ENCODE data around the gene CABLES1.

CABLES1 gene

DNA sequence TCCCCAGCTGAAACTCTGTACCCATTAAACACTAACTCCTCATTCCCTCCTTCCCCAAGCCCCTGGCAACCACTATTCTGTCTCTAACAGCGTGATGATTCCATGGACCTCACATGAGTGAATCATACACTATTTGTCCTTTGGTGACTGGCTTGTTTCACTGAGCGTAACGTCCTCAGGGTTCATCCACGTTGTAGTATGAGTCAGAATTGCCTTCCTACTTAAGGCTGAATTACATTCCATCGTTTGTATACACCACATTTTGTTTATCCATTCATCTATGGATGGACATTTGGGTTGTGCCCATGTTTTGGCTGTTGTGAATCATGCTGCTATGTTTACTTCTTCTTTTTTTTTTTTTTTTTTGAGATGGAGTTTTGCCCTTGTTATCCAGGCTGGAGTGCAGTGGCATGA, 19.6 kb upstream of the CABLES1 start:
- Histone ChIP-seq H3K9ac (ENCODE audit: low read depth, low read length, poor library complexity) (no peak overlapping the region), H4K8ac (ENCODE audit: low read depth, low read length) (no peak overlapping the region), H3K27ac (replicated peaks; ENCODE audit: low read length) (no peak overlapping the region), H2BK15ac (ENCODE audit: low read length) (no peak overlapping the region), H2BK5ac (ENCODE audit: low read length) (no peak overlapping the region), H3K18ac (ENCODE audit: low read length) (no peak overlapping the region), H3K4ac (ENCODE audit: low read length) (no peak overlapping the region), H3K79me1 (ENCODE audit: low read depth, low read length) (no peaks in the 10 kb centered on the region), H3K4me1 (ENCODE audit: control insufficient read depth in 2 of 2, insufficient read depth in 1 of 2, low read depth in 1 of 2, low read length in 2 of 2) (peaks cover 0 to 10% of the 10 kb centered on the region in 2 donors), H2BK120ac (ENCODE audit: low read depth, low read length) (no peak overlapping the region), H4K91ac (ENCODE audit: low read depth, low read length, poor library complexity) (no peak overlapping the region), H3K4me3 (ENCODE audit: low read length in 2 of 2) (no peak overlapping the region), H3K23ac (ENCODE audit: low read depth, low read length, poor library complexity) (no peak overlapping the region), H2BK12ac (ENCODE audit: low read length) (no peak overlapping the region), H3K9me3 (replicated peaks in 1 of 2; ENCODE audit: control insufficient read depth in 2 of 2, insufficient read depth in 1 of 2, low read depth in 1 of 2, low read length in 2 of 2) (peaks cover 0 to 4% of the 10 kb centered on the region in 2 donors), H2AK5ac (ENCODE audit: low read depth, low read length) (no peak overlapping the region), H3K4me2 (ENCODE audit: insufficient read depth, low read length, poor library complexity, severe bottlenecking) (no peak overlapping the region), H2AFZ (ENCODE audit: low read length) (no peak overlapping the region), H3K14ac (ENCODE audit: low read length) (no peak overlapping the region), H3K27me3 (ENCODE audit: control insufficient read depth in 3 of 3, insufficient read depth in 3 of 3, low read depth in 1 of 3, low read length in 3 of 3) (peaks cover 0 to 11% (median 0%) of the 10 kb centered on the region in 3 experiments), H3K36me3 (replicated peaks in 1 of 2; ENCODE audit: control insufficient read depth in 2 of 2, insufficient read depth in 2 of 2, low read length in 2 of 2) (no peaks in the 10 kb centered on the region)
- WGBS, 2 donors (ENCODE audit: extremely low coverage in 2 of 2, insufficient read length in 2 of 2, insufficient replicate concordance in 1 of 2), result no CpG with 5 or more reads among the region's 5 CpGs
- DNase-seq (ENCODE audit: low spot score), result no peak

- Histone ChIP-seq H3K9me3 (replicated peaks in 1 of 2; ENCODE audit: control insufficient read depth in 2 of 2, insufficient read depth in 1 of 2, low read depth in 1 of 2, low read length in 2 of 2) (no peaks in the 10 kb centered on the region), H4K91ac (ENCODE audit: low read depth, low read length, poor library complexity) (no peak overlapping the region), H2BK15ac (ENCODE audit: low read length) (no peak overlapping the region), H3K4ac (ENCODE audit: low read length) (no peak overlapping the region), H3K79me1 (ENCODE audit: low read depth, low read length) (no peaks in the 10 kb centered on the region), H2BK120ac (ENCODE audit: low read depth, low read length) (no peak overlapping the region), H3K4me3 (ENCODE audit: low read length in 2 of 2) (no peak overlapping the region), H3K27ac (replicated peaks; ENCODE audit: low read length) (no peak overlapping the region), H3K4me2 (ENCODE audit: insufficient read depth, low read length, poor library complexity, severe bottlenecking) (no peak overlapping the region), H2BK5ac (ENCODE audit: low read length) (no peak overlapping the region), H2AK5ac (ENCODE audit: low read depth, low read length) (no peak overlapping the region), H3K23ac (ENCODE audit: low read depth, low read length, poor library complexity) (no peak overlapping the region), H3K9ac (ENCODE audit: low read depth, low read length, poor library complexity) (no peak overlapping the region), H3K14ac (ENCODE audit: low read length) (no peak overlapping the region), H3K4me1 (ENCODE audit: control insufficient read depth in 2 of 2, insufficient read depth in 1 of 2, low read depth in 1 of 2, low read length in 2 of 2) (peaks cover 0 to 6% of the 10 kb centered on the region in 2 donors), H2AFZ (ENCODE audit: low read length) (no peak overlapping the region), H3K36me3 (replicated peaks in 1 of 2; ENCODE audit: control insufficient read depth in 2 of 2, insufficient read depth in 2 of 2, low read length in 2 of 2) (no peaks in the 10 kb centered on the region), H4K8ac (ENCODE audit: low read depth, low read length) (no peak overlapping the region), H3K18ac (ENCODE audit: low read length) (no peak overlapping the region), H3K27me3 (ENCODE audit: control insufficient read depth in 3 of 3, insufficient read depth in 3 of 3, low read depth in 1 of 3, low read length in 3 of 3) (no peaks in the 10 kb centered on the region), H2BK12ac (ENCODE audit: low read length) (no peak overlapping the region)
- WGBS, 2 donors (ENCODE audit: extremely low coverage in 2 of 2, insufficient read length in 2 of 2, insufficient replicate concordance in 1 of 2), result no CpG with 5 or more reads among the region's 8 CpGs
- DNase-seq (ENCODE audit: low spot score), result no peak
Measured at GRCh38 chr18:23121133-23121532, 14.2 kb upstream of the CABLES1 start.

DNA sequence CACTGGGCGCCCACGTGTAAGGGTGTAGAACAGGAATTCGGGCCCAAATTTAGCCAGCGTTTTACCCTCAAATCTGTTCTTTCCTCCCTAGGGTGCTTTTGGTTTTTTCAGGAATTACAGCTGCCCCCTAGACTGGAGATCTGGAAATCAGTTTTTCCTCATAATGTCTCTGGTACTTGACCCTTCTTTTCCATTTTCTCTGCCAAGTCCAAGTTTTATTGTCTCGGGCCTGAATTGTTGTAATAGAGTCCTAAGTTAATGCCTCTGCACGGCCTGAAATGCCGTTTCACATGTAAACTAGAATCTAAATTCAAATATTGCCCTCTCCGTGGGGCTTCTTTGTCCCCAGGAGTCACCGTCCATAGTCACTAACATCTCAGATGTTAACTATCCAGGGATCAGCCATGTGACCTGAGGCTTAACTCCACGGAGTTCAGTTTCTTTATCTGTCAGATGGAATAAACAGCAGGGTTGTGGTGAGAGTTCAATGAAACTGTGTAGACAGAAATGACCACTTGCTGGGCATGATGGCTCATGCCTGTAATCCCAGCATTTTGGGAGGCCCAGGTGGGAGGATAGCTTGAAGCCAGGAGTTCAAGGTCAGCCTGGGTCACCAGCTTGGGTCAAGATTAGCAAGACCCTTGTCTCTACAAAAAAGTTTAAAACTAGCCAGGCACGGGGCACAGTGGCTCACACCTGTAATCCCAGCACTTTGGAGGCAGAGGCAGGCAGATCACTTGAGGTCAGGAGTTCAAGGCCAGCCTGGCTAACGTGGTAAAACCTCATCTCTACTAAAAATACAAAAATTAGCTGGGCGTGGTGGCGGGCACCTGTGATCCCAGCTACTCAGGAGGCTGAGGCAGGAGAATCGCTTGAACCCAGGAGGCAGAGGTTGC, 12.7 kb upstream of the CABLES1 start:
- H4K8ac ChIP-seq (ENCODE audit: low read depth, low read length), result no peak overlapping the region
- no peak overlapping the region for H2BK12ac ChIP-seq (ENCODE audit: low read length)
- no peak overlapping the region for H2AFZ ChIP-seq (ENCODE audit: low read length)
- no peak overlapping the region for H3K14ac ChIP-seq (ENCODE audit: low read length)
- no peak overlapping the region for H3K4me3 ChIP-seq (ENCODE audit: low read length in 2 of 2)
- WGBS, 2 donors (ENCODE audit: extremely low coverage in 2 of 2, insufficient read length in 2 of 2, insufficient replicate concordance in 1 of 2), result no CpG with 5 or more reads among the region's 15 CpGs
- no peak overlapping the region for H3K23ac ChIP-seq (ENCODE audit: low read depth, low read length, poor library complexity)
- H2BK5ac ChIP-seq (ENCODE audit: low read length), result no peak overlapping the region
- DNase-seq (ENCODE audit: low spot score), result no peak
- H4K91ac ChIP-seq (ENCODE audit: low read depth, low read length, poor library complexity), result no peak overlapping the region
- H2BK120ac ChIP-seq (ENCODE audit: low read depth, low read length), result no peak overlapping the region
- no peaks in the 10 kb centered on the region for H3K9me3 ChIP-seq (replicated peaks in 1 of 2; ENCODE audit: control insufficient read depth in 2 of 2, insufficient read depth in 1 of 2, low read depth in 1 of 2, low read length in 2 of 2)
- no peak overlapping the region for H3K4me2 ChIP-seq (ENCODE audit: insufficient read depth, low read length, poor library complexity, severe bottlenecking)
- no peak overlapping the region for H3K9ac ChIP-seq (ENCODE audit: low read depth, low read length, poor library complexity)
- H2AK5ac ChIP-seq (ENCODE audit: low read depth, low read length), result no peak overlapping the region
- no peaks in the 10 kb centered on the region for H3K36me3 ChIP-seq (replicated peaks in 1 of 2; ENCODE audit: control insufficient read depth in 2 of 2, insufficient read depth in 2 of 2, low read length in 2 of 2)
- no peaks in the 10 kb centered on the region for H3K79me1 ChIP-seq (ENCODE audit: low read depth, low read length)
- H2BK15ac ChIP-seq (ENCODE audit: low read length), result no peak overlapping the region
- H3K27ac ChIP-seq (replicated peaks; ENCODE audit: low read length), result no peak overlapping the region
- H3K18ac ChIP-seq (ENCODE audit: low read length), result no peak overlapping the region
- peaks cover 0 to 6% of the 10 kb centered on the region in 2 donors for H3K4me1 ChIP-seq (ENCODE audit: control insufficient read depth in 2 of 2, insufficient read depth in 1 of 2, low read depth in 1 of 2, low read length in 2 of 2)
- no peaks in the 10 kb centered on the region for H3K27me3 ChIP-seq (ENCODE audit: control insufficient read depth in 3 of 3, insufficient read depth in 3 of 3, low read depth in 1 of 3, low read length in 3 of 3)
- no peak overlapping the region for H3K4ac ChIP-seq (ENCODE audit: low read length)

GRCh38 chr18:23126376-23127056, 8.8 kb upstream of the CABLES1 start:
- Histone ChIP-seq H3K23ac (ENCODE audit: low read depth, low read length, poor library complexity) (no peak overlapping the region), H3K27me3 (ENCODE audit: control insufficient read depth in 3 of 3, insufficient read depth in 3 of 3, low read depth in 1 of 3, low read length in 3 of 3) (no peaks in the 10 kb centered on the region), H2BK15ac (ENCODE audit: low read length) (no peak overlapping the region), H2BK12ac (ENCODE audit: low read length) (no peak overlapping the region), H2AFZ (ENCODE audit: low read length) (no peak overlapping the region), H3K14ac (ENCODE audit: low read length) (no peak overlapping the region), H2AK5ac (ENCODE audit: low read depth, low read length) (no peak overlapping the region), H4K8ac (ENCODE audit: low read depth, low read length) (no peak overlapping the region), H3K27ac (replicated peaks; ENCODE audit: low read length) (no peak overlapping the region), H3K79me1 (ENCODE audit: low read depth, low read length) (no peaks in the 10 kb centered on the region), H3K4me1 (ENCODE audit: control insufficient read depth in 2 of 2, insufficient read depth in 1 of 2, low read depth in 1 of 2, low read length in 2 of 2) (peaks cover 0 to 6% of the 10 kb centered on the region in 2 donors), H2BK120ac (ENCODE audit: low read depth, low read length) (no peak overlapping the region), H3K18ac (ENCODE audit: low read length) (no peak overlapping the region), H3K4me3 (ENCODE audit: low read length in 2 of 2) (no peak overlapping the region), H3K36me3 (replicated peaks in 1 of 2; ENCODE audit: control insufficient read depth in 2 of 2, insufficient read depth in 2 of 2, low read length in 2 of 2) (no peaks in the 10 kb centered on the region), H3K4ac (ENCODE audit: low read length) (no peak overlapping the region), H4K91ac (ENCODE audit: low read depth, low read length, poor library complexity) (no peak overlapping the region), H3K9ac (ENCODE audit: low read depth, low read length, poor library complexity) (no peak overlapping the region), H3K9me3 (replicated peaks in 1 of 2; ENCODE audit: control insufficient read depth in 2 of 2, insufficient read depth in 1 of 2, low read depth in 1 of 2, low read length in 2 of 2) (no peaks in the 10 kb centered on the region), H3K4me2 (ENCODE audit: insufficient read depth, low read length, poor library complexity, severe bottlenecking) (no peak overlapping the region), H2BK5ac (ENCODE audit: low read length) (no peak overlapping the region)
- no peak for DNase-seq (ENCODE audit: low spot score)
- WGBS, 2 donors (ENCODE audit: extremely low coverage in 2 of 2, insufficient read length in 2 of 2, insufficient replicate concordance in 1 of 2), result no CpG with 5 or more reads among the region's 11 CpGs

Measured in neuronal stem cell (in vitro differentiated cells).